Activated effector memory CD4-positive, alpha-beta T cell treated with Interleukin-2 at 50 U/mL for 16 hours (primary cell): ENCODE data around the gene ACOT11.
"Not testable (repeated sequence)": the region's sequence is repeated elsewhere in the genome, so short reads cannot be mapped to it uniquely, and the experiment has no call there.

Source experiments
- DNase-seq: peaks from one replicate; pipeline ENCODE4 v3.0.0-alpha.2; 2020

The ACOT11 gene

GRCh38 chr1:54547601-54548388 is at the start of gene ACOT11:
TSS of gene ACOT11 (plus strand) at chr1:54548228. CDS start at chr1:54548310, 82 bp downstream.
- no peak for DNase-seq

- DNase-seq = no peak
Measured at GRCh38 chr1:54498383-54499096, 49.5 kb upstream of the ACOT11 start.

DNA sequence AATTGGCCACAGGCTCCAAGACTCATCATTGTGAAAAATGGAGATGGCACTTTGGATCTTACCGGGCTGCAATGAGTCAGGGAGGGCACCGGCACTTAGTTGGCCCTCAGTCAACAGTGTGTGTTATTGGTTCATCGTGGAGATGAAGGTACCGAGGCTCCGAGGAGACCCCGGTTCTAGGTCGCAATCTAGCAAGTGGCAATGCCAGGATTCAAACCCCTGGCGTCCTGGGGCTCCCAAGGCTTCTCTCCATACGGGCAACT is 49.0 kb upstream of the ACOT11 start:
- no peak for DNase-seq

GRCh38 chr1:54499360-54500106 is 48.5 kb upstream of the ACOT11 start:
- no peak for DNase-seq

DNA sequence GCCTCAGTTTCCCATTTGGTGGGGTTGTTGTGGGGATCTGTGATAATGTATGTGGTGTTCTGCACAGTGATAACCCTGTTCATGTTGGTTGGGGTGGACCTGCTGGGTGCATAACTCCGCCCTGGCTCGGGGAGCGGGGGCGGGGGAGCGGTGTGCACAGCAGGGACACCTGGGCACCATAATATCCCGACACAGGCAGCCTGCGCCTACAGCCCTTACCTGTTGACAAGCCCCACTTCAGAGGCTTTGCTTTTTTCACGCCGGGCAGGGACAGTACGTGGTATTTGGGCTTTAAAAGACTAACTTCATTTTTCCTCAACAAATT is 48.0 kb upstream of the ACOT11 start:
- DNase-seq = no peak

DNA sequence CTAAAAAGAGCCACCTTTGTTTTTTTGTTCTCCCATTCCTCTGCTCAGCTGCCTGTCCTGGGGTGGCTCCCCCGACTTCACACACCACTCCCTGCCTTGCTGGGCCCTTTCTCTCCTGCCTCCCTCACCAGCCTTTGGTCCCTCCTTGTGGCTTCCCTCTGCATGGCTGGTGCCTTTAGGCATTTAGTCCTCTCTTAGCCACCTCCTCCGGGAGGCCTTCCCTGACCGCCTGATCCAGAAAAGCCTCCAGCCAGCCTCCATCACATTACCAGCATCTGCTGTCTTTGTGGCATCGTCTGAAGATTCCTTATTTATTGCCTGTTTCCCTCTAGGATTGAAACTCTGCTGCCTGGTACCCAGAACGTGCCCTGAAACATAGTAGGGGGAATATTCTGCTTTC is 46.2 kb upstream of the ACOT11 start:
- no peak for DNase-seq

DNA sequence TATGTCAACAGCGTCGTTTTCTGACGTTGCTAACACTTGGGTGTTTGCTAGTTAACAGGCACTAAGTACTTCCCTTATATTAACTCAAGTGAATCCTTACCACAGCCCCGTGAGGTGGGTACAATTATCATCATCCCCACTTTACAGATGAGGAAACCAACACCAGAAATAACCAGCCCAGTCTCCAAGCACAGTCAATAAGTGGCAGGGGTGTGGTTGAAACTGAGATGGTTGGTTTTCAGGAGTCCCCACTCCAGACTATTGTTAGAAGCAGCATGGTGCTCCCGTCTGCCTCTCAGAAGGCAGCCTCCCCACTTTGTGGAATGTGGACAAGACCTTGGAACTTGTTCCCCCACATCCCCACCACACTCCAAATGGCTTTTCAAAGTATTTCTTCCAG is 45.7 kb upstream of the ACOT11 start:
- DNase-seq = no peak

GRCh38 chr1:54506594-54506993 is 41.4 kb upstream of the ACOT11 start:
- no peak for DNase-seq

- DNase-seq = no peak
Measured at GRCh38 chr1:54507033-54507870, 40.8 kb upstream of the ACOT11 start.

- no peak for DNase-seq
Measured at GRCh38 chr1:54510715-54511270, 37.2 kb upstream of the ACOT11 start.

GRCh38 chr1:54513921-54514580 is 34.0 kb upstream of the ACOT11 start:
- not testable (repeated sequence) for DNase-seq

DNA sequence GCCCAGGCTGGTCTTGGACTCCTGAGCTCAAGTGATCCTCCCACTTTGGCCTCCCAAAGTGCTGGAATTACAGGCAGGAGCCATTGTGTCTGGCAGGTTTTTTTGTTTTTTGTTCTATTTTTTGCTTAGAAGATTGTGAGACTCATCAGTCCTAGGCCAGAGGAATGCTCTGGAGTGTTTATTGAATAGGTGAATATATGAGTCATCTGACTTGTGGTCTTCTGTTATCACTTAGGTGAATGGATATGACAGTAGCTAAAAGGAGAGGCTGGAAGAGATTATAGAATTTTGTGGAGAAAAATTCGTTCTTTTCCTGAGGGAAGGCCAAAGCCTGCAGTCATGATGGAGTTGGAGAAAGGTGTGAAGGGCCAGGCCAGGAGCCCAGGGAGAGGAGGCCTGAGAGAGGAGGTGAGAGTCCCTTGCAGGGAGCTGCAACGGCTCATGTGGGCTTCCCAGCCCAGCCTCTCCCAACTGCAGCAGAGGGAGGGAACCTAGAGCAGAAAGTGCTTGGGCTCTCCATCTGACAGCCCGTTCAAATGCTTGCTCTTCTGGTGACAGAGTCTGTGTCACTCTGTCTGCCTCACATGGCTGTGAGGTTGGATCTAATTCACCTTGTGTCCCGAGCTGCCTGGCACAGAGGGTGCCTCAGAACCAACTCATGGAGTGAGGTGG is 31.6 kb upstream of the ACOT11 start:
- DNase-seq = no peak

GRCh38 chr1:54517496-54517895 is 30.5 kb upstream of the ACOT11 start:
- no peak for DNase-seq

- no peak for DNase-seq
Measured at GRCh38 chr1:54518489-54518888, 29.5 kb upstream of the ACOT11 start.

GRCh38 chr1:54519709-54520108 is 28.3 kb upstream of the ACOT11 start:
- DNase-seq = no peak

DNA sequence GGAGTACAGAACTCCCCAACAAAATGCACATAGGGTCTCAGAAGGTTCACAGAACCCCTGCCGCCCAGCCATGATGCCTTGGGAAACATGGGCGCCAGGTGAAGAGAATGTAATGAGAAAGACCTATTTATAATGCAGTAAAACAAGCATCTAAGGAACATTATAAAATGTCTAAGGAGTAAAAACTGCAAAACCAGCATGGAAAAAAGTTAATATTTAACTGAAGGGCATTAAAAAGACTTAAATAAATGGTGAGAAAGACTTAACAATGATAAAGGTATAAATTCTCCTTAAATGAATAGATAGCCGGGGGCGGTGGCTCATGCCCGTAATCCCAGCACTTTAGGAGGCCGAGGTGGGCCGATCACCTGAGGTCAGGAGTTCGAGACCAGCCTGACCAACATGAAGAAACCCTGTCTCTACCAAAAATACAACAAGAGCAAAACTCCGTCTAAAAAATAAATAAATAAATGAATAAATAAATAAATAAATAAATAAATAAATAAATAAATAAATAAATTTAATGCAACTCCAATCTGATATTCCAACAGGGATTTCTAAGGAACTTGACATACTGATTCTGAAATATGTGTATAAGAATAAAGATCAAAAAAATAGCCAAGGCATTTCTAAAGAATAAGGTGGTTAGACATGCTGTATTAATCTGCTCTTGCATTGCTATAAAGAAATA is 27.3 kb upstream of the ACOT11 start:
- no peak for DNase-seq

- DNase-seq = not testable (repeated sequence)
Measured at GRCh38 chr1:54526565-54526964, 21.5 kb upstream of the ACOT11 start.

GRCh38 chr1:54528613-54529012 is 19.4 kb upstream of the ACOT11 start:
- DNase-seq = no peak

- DNase-seq = no peak
Measured at GRCh38 chr1:54532033-54532432, 16.0 kb upstream of the ACOT11 start.

DNA sequence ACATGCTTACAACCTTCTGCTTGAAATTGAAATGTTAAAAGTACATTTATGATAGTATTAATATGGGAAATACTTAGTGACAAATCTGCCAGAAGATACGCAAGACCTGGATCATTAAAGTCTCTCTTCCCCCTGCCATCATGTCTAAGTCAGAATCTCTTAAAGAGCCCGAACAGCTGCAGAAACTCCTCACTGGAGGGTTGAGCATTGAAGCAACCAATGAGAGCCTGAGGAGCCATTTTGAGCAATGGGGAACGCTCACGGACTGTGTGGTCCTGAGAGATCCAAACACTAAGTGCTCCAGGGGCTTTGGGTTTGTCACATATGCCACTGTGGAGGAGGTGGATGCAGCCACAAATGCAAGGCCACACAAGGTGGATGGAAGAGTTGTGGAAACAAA is 11.4 kb upstream of the ACOT11 start:
- not testable (repeated sequence) for DNase-seq

- DNase-seq = no peak
Measured at GRCh38 chr1:54537611-54538010, 10.4 kb upstream of the ACOT11 start.
